ENCODE data around the gene SMIM36.
"Not testable (repeated sequence)": the region's sequence is repeated elsewhere in the genome, so short reads cannot be mapped to it uniquely, and the experiment has no call there.

SMIM36 gene

GRCh38 chr17:55437159-55437605, 74.1 kb downstream of the SMIM36 start:
- Histone ChIP-seq H3K4me3 (peak overlapping the region; percentile 31), H3K36me3 (ENCODE audit: insufficient read depth, low read length) (no peaks in the 10 kb centered on the region), H3K27ac (no peak overlapping the region), H3K9me3 (ENCODE audit: low read depth, low read length) (no peaks in the 10 kb centered on the region), H3K9ac (ENCODE audit: insufficient read length) (no peak overlapping the region)
- DNase-seq (ENCODE audit: low read depth, low spot score): peak; percentile 82
- TF ChIP-seq FOXP2 (optimal IDR thresholded peaks at IDR 0.05; ENCODE audit: control extremely low read depth, extremely low read length, insufficient read depth) (no peak), POLR2AphosphoS5 (IDR thresholded peaks at IDR 0.05; ENCODE audit: borderline replicate concordance, low read depth, low read length) (no peak), EZH2 (IDR thresholded peaks at IDR 0.05) (no peak)

- no peak overlapping the region; the same call in 1 of the 2 replicates for H3K4me3 ChIP-seq
- no peaks in the 10 kb centered on the region for H3K9me3 ChIP-seq (ENCODE audit: low read depth, low read length)
- H3K36me3 ChIP-seq (ENCODE audit: insufficient read depth, low read length): no peaks in the 10 kb centered on the region
- DNase-seq (ENCODE audit: low read depth, low spot score): no peak
- H3K27ac ChIP-seq: no peak overlapping the region
- TF ChIP-seq POLR2AphosphoS5 (IDR thresholded peaks at IDR 0.05; ENCODE audit: borderline replicate concordance, low read depth, low read length) (no peak), FOXP2 (optimal IDR thresholded peaks at IDR 0.05; ENCODE audit: control extremely low read depth, extremely low read length, insufficient read depth) (no peak), EZH2 (IDR thresholded peaks at IDR 0.05) (no peak)
- no peak overlapping the region for H3K9ac ChIP-seq (ENCODE audit: insufficient read length)
Measured at GRCh38 chr17:55436224-55437158, 74.8 kb downstream of the SMIM36 start.

GRCh38 chr17:55435408-55435807, 75.8 kb downstream of the SMIM36 start:
- H3K27ac ChIP-seq: no peak overlapping the region
- no peaks in the 10 kb centered on the region for H3K9me3 ChIP-seq (ENCODE audit: low read depth, low read length)

GRCh38 chr17:55434721-55435120, 76.5 kb downstream of the SMIM36 start:
- Histone ChIP-seq H3K4me3 (no peak overlapping the region), H3K9ac (ENCODE audit: insufficient read length) (no peak overlapping the region), H3K9me3 (ENCODE audit: low read depth, low read length) (no peaks in the 10 kb centered on the region), H3K36me3 (ENCODE audit: insufficient read depth, low read length) (no peaks in the 10 kb centered on the region), H3K27ac (no peak overlapping the region)
- DNase-seq (ENCODE audit: low read depth, low spot score): no peak
- no peak for TF ChIP-seq POLR2AphosphoS5 (IDR thresholded peaks at IDR 0.05; ENCODE audit: borderline replicate concordance, low read depth, low read length)

More at GRCh38 chr17:55435408-55435807, 75.8 kb downstream of the SMIM36 start:
- H3K36me3 ChIP-seq (ENCODE audit: insufficient read depth, low read length): no peaks in the 10 kb centered on the region
- DNase-seq (ENCODE audit: low read depth, low spot score): no peak
- no peak overlapping the region for H3K9ac ChIP-seq (ENCODE audit: insufficient read length)
- no peak overlapping the region for H3K4me3 ChIP-seq
- no peak for TF ChIP-seq EZH2 (IDR thresholded peaks at IDR 0.05)
- TF ChIP-seq POLR2AphosphoS5 (IDR thresholded peaks at IDR 0.05; ENCODE audit: borderline replicate concordance, low read depth, low read length): no peak
- TF ChIP-seq FOXP2 (optimal IDR thresholded peaks at IDR 0.05; ENCODE audit: control extremely low read depth, extremely low read length, insufficient read depth): no peak

- 0 out of 2 replicates have a peak overlapping the region, but pooled peaks have one; percentile 23 for H3K4me3 ChIP-seq
- DNase-seq (ENCODE audit: low read depth, low spot score): no peak
Measured at GRCh38 chr17:55433629-55434422, 77.4 kb downstream of the SMIM36 start.

GRCh38 chr17:55433029-55433628, 78.1 kb downstream of the SMIM36 start:
- no peak for TF ChIP-seq EZH2 (IDR thresholded peaks at IDR 0.05)
- TF ChIP-seq POLR2AphosphoS5 (IDR thresholded peaks at IDR 0.05; ENCODE audit: borderline replicate concordance, low read depth, low read length): no peak
- no peak for TF ChIP-seq FOXP2 (optimal IDR thresholded peaks at IDR 0.05; ENCODE audit: control extremely low read depth, extremely low read length, insufficient read depth)
- Histone ChIP-seq H3K27ac (no peak overlapping the region), H3K9me3 (ENCODE audit: low read depth, low read length) (no peaks in the 10 kb centered on the region), H3K36me3 (ENCODE audit: insufficient read depth, low read length) (no peaks in the 10 kb centered on the region), H3K4me3 (no peak overlapping the region), H3K9ac (ENCODE audit: insufficient read length) (no peak overlapping the region)
- no peak for DNase-seq (ENCODE audit: low read depth, low spot score)

More at GRCh38 chr17:55433629-55434422, 77.4 kb downstream of the SMIM36 start:
- Histone ChIP-seq H3K36me3 (ENCODE audit: insufficient read depth, low read length) (no peaks in the 10 kb centered on the region), H3K9ac (ENCODE audit: insufficient read length) (no peak overlapping the region), H3K27ac (no peak overlapping the region), H3K9me3 (ENCODE audit: low read depth, low read length) (no peaks in the 10 kb centered on the region)
- no peak for TF ChIP-seq EZH2 (IDR thresholded peaks at IDR 0.05)
- peak; percentile 32 for TF ChIP-seq FOXP2 (optimal IDR thresholded peaks at IDR 0.05; ENCODE audit: control extremely low read depth, extremely low read length, insufficient read depth)

GRCh38 chr17:55432358-55433028, 78.8 kb downstream of the SMIM36 start:
- no peak overlapping the region for H3K27ac ChIP-seq

GRCh38 chr17:55431914-55432313, 79.3 kb downstream of the SMIM36 start:
- not testable (repeated sequence) for H3K9me3 ChIP-seq (ENCODE audit: low read depth, low read length); H3K4me3 ChIP-seq; DNase-seq (ENCODE audit: low read depth, low spot score); H3K9ac ChIP-seq (ENCODE audit: insufficient read length); H3K27ac ChIP-seq; H3K36me3 ChIP-seq (ENCODE audit: insufficient read depth, low read length)

More at GRCh38 chr17:55432358-55433028, 78.8 kb downstream of the SMIM36 start:
- TF ChIP-seq EZH2 (IDR thresholded peaks at IDR 0.05) (no peak), FOXP2 (optimal IDR thresholded peaks at IDR 0.05; ENCODE audit: control extremely low read depth, extremely low read length, insufficient read depth) (no peak), POLR2AphosphoS5 (IDR thresholded peaks at IDR 0.05; ENCODE audit: borderline replicate concordance, low read depth, low read length) (no peak)
- H3K36me3 ChIP-seq (ENCODE audit: insufficient read depth, low read length): no peaks in the 10 kb centered on the region
- no peak for DNase-seq (ENCODE audit: low read depth, low spot score)
- no peak overlapping the region for H3K4me3 ChIP-seq
- no peak overlapping the region for H3K9ac ChIP-seq (ENCODE audit: insufficient read length)
- no peaks in the 10 kb centered on the region for H3K9me3 ChIP-seq (ENCODE audit: low read depth, low read length)
